DOHH2 (cell line): ENCODE results near the gene IFNA7.
"Not testable (repeated sequence)": the region's sequence is repeated elsewhere in the genome, so short reads cannot be mapped to it uniquely, and the experiment has no call there.

Experiments
- H3F3A ChIP-seq: fragments of 200-600 bp; sonication (generic), shearing (Covaris generic); 2 replicates; pipeline ENCODE4 v1.6.0; 2016; ENCODE audit warnings: antibody characterized with exemption, mild to moderate bottlenecking; ENCODE audit not compliant: control insufficient read depth, insufficient read depth
- H3K27ac ChIP-seq: fragments of 200-600 bp; sonication (generic); 2 replicates; pipeline ENCODE4 v1.5.1; 2014; ENCODE audit warnings: low read depth, mild to moderate bottlenecking, low read length, moderate library complexity
- H3K27me3 ChIP-seq: fragments of 200-600 bp; sonication (generic); 2 replicates; pipeline ENCODE4 v1.6.1; 2014; ENCODE audit warnings: mild to moderate bottlenecking, low read length, mixed read lengths; ENCODE audit not compliant: control insufficient read depth
- H3K36me3 ChIP-seq: fragments of 200-600 bp; sonication (generic); 2 replicates; pipeline ENCODE4 v1.6.1; 2014; ENCODE audit warnings: mild to moderate bottlenecking, low read length, moderate library complexity, mixed read lengths; ENCODE audit not compliant: control insufficient read depth
- H3K4me1 ChIP-seq: fragments of 200-600 bp; sonication (generic); 2 replicates; pipeline ENCODE4 v1.6.1; 2014; ENCODE audit warnings: mild to moderate bottlenecking, low read length, mixed read lengths; ENCODE audit not compliant: control insufficient read depth
- H3K4me2 ChIP-seq: fragments of 200-600 bp; sonication (generic); 2 replicates; pipeline ENCODE4 v1.6.0; 2014; ENCODE audit warnings: mild to moderate bottlenecking, low read length, moderate library complexity
- H3K4me3 ChIP-seq: fragments of 200-600 bp; sonication (generic); 2 replicates; pipeline ENCODE4 v1.5.1; 2014; ENCODE audit warnings: mild to moderate bottlenecking, low read length, mixed read lengths
- H3K79me2 ChIP-seq: fragments of 200-600 bp; sonication (generic); 2 replicates; pipeline ENCODE4 v1.6.1; 2014; ENCODE audit warnings: mild to moderate bottlenecking, low read length, mixed read lengths; ENCODE audit not compliant: control insufficient read depth
- H3K9me2 ChIP-seq: fragments of 200-600 bp; sonication (generic); replicated peaks from 2 replicates; pipeline ENCODE4 v1.6.1; 2014; ENCODE audit warnings: mild to moderate bottlenecking, low read length, mixed read lengths; ENCODE audit not compliant: control insufficient read depth
- H3K9me3 ChIP-seq: fragments of 200-600 bp; sonication (generic); 2 replicates; pipeline ENCODE4 v1.6.1; 2014; ENCODE audit warnings: antibody characterized with exemption, low read length, mixed read lengths; ENCODE audit not compliant: control insufficient read depth, insufficient read depth
- H4K20me1 ChIP-seq: fragments of 200-600 bp; sonication (generic); 2 replicates; pipeline ENCODE4 v1.6.0; 2014; ENCODE audit warnings: low read depth, mild to moderate bottlenecking, antibody characterized with exemption, low read length, moderate library complexity; ENCODE audit not compliant: control insufficient read depth, insufficient read depth
- EZH2phosphoT487 ChIP-seq: fragments of 200-600 bp; sonication (generic); IDR thresholded peaks from 2 replicates; pipeline ENCODE4 v1.6.1; 2017; ENCODE audit warnings: borderline replicate concordance, mild to moderate bottlenecking, antibody characterized with exemption, low read length, moderate library complexity, mixed read lengths
- TF ChIP-seq, protein P1 (sequence below): fragments of 200-600 bp; sonication (generic); IDR thresholded peaks from one replicate; pipeline ENCODE4 v1.5.1; 2014; ENCODE audit warnings: antibody characterized with exemption, mild to moderate bottlenecking, low read depth, low read length; ENCODE audit not compliant: poor library complexity, severe bottlenecking

IFNA7 gene

DNA sequence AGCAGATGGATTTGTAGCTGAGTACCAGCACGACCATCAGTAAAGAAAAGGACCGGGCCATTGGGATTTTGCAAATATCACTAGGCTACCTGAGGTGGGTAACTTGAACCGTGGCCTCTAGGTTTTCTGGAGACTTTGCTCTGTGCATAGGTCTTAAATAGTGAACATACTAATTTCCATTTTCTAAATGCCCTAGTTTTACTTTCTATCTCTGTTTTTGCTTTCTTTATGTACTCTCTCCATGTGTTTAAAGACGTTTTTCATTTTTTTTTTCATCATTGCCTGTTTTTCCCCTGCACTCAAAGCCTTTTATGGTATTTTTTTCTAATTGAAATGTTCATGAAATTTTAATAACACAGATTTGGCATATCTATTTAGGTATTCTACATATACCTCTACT is at the start of gene IFNA7:
Gene IFNA7, minus strand, starts transcription at position 101 of the 400 bp plus-strand sequence. Its CDS starts 40 bp downstream, at position 61.
- not testable (repeated sequence) for H3K9me2 ChIP-seq, H3K27me3 ChIP-seq, H3K4me2 ChIP-seq, H3K79me2 ChIP-seq, H3K4me3 ChIP-seq, H3K36me3 ChIP-seq, H4K20me1 ChIP-seq, H3F3A ChIP-seq, H3K27ac ChIP-seq, H3K4me1 ChIP-seq, H3K9me3 ChIP-seq

DNA sequence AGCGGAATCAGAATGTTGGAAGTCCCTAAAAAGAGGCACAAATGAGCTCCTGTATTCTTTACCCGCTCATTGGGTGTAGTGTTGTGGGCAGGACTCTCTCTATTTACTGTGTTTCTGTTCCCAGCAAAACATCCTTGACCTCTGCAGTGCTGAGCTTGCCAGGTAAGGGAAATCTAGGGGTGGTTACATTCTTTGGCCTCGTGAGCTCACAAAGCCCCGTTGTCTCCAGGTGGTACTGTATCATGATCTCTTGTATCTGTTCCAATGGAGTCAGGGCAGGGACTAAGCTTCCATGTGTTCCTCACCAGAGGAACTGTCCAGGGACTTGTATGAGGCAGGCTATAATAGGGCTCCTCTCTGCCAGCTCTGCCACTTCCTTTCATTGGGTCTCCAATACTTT is 49.6 kb upstream of the IFNA7 start:
- Histone ChIP-seq H3K36me3 (no peaks in the 10 kb centered on the region), H3K4me1 (peaks cover 4% of the 10 kb centered on the region), H3K4me2 (no peak overlapping the region), H3K79me2 (no peaks in the 10 kb centered on the region), H4K20me1 (no peaks in the 10 kb centered on the region), H3K4me3 (no peak overlapping the region), H3K9me2 (no peaks in the 10 kb centered on the region), H3K27me3 (peaks cover 26% of the 10 kb centered on the region), H3K27ac (no peak overlapping the region), H3K9me3 (no peaks in the 10 kb centered on the region), H3F3A (no peaks in the 10 kb centered on the region)
- no peak for TF ChIP-seq EZH2phosphoT487
- TF ChIP-seq, protein P1, sequence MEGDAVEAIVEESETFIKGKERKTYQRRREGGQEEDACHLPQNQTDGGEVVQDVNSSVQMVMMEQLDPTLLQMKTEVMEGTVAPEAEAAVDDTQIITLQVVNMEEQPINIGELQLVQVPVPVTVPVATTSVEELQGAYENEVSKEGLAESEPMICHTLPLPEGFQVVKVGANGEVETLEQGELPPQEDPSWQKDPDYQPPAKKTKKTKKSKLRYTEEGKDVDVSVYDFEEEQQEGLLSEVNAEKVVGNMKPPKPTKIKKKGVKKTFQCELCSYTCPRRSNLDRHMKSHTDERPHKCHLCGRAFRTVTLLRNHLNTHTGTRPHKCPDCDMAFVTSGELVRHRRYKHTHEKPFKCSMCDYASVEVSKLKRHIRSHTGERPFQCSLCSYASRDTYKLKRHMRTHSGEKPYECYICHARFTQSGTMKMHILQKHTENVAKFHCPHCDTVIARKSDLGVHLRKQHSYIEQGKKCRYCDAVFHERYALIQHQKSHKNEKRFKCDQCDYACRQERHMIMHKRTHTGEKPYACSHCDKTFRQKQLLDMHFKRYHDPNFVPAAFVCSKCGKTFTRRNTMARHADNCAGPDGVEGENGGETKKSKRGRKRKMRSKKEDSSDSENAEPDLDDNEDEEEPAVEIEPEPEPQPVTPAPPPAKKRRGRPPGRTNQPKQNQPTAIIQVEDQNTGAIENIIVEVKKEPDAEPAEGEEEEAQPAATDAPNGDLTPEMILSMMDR: no peak

DNA sequence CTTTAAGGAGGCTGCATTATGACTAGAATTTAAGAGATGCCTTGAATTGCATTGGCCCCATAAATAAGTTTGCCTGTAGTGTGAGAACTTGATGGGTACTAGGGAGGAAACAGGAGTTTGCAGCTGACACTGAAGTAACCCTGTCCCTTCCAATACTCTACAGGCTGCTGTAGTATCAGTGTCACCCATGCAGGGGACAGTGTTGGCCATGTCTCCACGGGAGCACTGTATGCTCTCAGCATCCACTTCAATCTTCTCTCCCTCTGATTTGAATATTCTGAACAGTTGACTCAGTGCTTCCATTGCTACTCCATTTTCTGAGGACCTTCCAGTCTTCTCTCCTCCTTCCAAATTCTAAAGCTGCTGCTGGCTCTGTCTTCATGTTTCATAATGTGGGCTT is 49.2 kb upstream of the IFNA7 start:
- no peak for TF ChIP-seq EZH2phosphoT487
- TF ChIP-seq, protein P1: no peak
- no peaks in the 10 kb centered on the region for H3K79me2 ChIP-seq
- H3K27me3 ChIP-seq: peaks cover 23% of the 10 kb centered on the region
- H4K20me1 ChIP-seq: no peaks in the 10 kb centered on the region
- no peak overlapping the region for H3K27ac ChIP-seq
- peaks cover 4% of the 10 kb centered on the region for H3K4me1 ChIP-seq
- H3F3A ChIP-seq: no peaks in the 10 kb centered on the region
- no peaks in the 10 kb centered on the region for H3K9me3 ChIP-seq
- no peak overlapping the region for H3K4me2 ChIP-seq
- H3K36me3 ChIP-seq: no peaks in the 10 kb centered on the region
- no peak overlapping the region for H3K4me3 ChIP-seq
- no peaks in the 10 kb centered on the region for H3K9me2 ChIP-seq

DNA sequence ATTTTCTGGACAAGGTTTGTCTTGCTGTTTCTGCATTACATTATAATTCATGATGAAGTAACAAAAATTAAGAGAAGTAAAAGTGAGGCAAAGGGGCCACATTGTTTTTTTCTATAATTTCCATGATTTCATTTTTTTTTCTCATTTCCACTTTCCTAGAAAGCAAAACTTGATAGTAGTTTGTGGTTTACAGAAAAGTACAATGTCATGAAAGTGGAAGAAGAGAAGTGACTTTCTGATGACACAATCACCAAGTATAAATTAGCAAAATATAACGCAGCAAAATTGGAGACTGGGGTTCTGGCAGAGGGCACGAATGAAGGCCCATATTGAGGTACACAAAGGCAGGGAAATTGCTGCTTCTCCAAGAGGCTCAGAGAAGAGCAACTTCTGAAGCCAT is 42.8 kb upstream of the IFNA7 start:
- no peak overlapping the region for H3K4me2 ChIP-seq
- no peaks in the 10 kb centered on the region for H3F3A ChIP-seq
- TF ChIP-seq, protein P1: no peak
- TF ChIP-seq EZH2phosphoT487: no peak
- H3K27ac ChIP-seq: no peak overlapping the region
- H4K20me1 ChIP-seq: no peaks in the 10 kb centered on the region
- no peaks in the 10 kb centered on the region for H3K79me2 ChIP-seq
- H3K4me3 ChIP-seq: no peak overlapping the region
- no peaks in the 10 kb centered on the region for H3K4me1 ChIP-seq
- no peaks in the 10 kb centered on the region for H3K9me2 ChIP-seq
- H3K36me3 ChIP-seq: no peaks in the 10 kb centered on the region
- peaks cover 3% of the 10 kb centered on the region; the same call in 1 of the 2 replicates for H3K27me3 ChIP-seq
- no peaks in the 10 kb centered on the region for H3K9me3 ChIP-seq
